H1 (cell line): ENCODE results near the gene GRIA1. TPM values are rescaled to one million over a fixed set of nuclear protein-coding genes. Genes with fewer than 3 reads are reported as not detected.

Experiments
- CTCF ChIA-PET: fragments of 300-600 bp; sonication (Branson Sonifier 250); formaldehyde crosslinking; loops from one replicate; lab custom pipeline; 2021; ENCODE audit not compliant: partially characterized antibody; lab: Charles Lee
- POLR2A ChIA-PET: fragments of 300-600 bp; sonication (Branson Sonifier 250); formaldehyde crosslinking; loops from one replicate; lab custom pipeline; 2021; ENCODE audit warnings: inconsistent platforms; ENCODE audit not compliant: partially characterized antibody; lab: Charles Lee
- DNase-seq, 2 experiments: peaks; one replicate each; pipeline versions ENCODE4 v3.0.0 to v3.0.0-alpha.2; 2010 to 2022; ENCODE audit warnings: low spot score in 2 of 2, low read depth in 1 of 2, mixed read lengths in 1 of 2
- FAIRE-seq: peaks from 2 replicates; lab custom pipeline; 2011; peaks lifted over from hg19 to GRCh38; lab: Jason Lieb, UNC
- H2AFZ ChIP-seq: 2 replicates; pipeline ENCODE4 v1.8.1; 2012; ENCODE audit warnings: low read length, inconsistent platforms
- H2AK5ac ChIP-seq: 2 replicates; pipeline ENCODE4 v1.6.1; 2013; ENCODE audit warnings: low read depth, low read length
- H2BK120ac ChIP-seq: replicated peaks from 2 replicates; pipeline ENCODE3; 2013; ENCODE audit warnings: low read depth, low read length, inconsistent platforms
- H2BK12ac ChIP-seq: 2 replicates; pipeline ENCODE4 v1.6.1; 2013; ENCODE audit warnings: low read depth, low read length
- H2BK15ac ChIP-seq: 2 replicates; pipeline ENCODE4 v1.6.1; 2013; ENCODE audit warnings: low read length
- H2BK20ac ChIP-seq: 2 replicates; pipeline ENCODE4 v1.6.1; 2013; ENCODE audit warnings: low read length
- H2BK5ac ChIP-seq: 2 replicates; pipeline ENCODE4 v1.6.1; 2013; ENCODE audit warnings: low read depth, low read length
- H3K14ac ChIP-seq: 2 replicates; pipeline ENCODE4 v1.6.1; 2013; ENCODE audit warnings: inconsistent platforms; ENCODE audit not compliant: insufficient read length
- H3K18ac ChIP-seq: 2 replicates; pipeline ENCODE4 v1.6.1; 2013; ENCODE audit warnings: low read length; ENCODE audit errors: extremely low read depth
- H3K23ac ChIP-seq: 2 replicates; pipeline ENCODE4 v1.6.1; 2013; ENCODE audit warnings: inconsistent platforms; ENCODE audit not compliant: insufficient read length
- H3K23me2 ChIP-seq: 2 replicates; pipeline ENCODE4 v1.6.1; 2013; ENCODE audit warnings: low read depth, low read length
- H3K27ac ChIP-seq: 2 replicates; pipeline ENCODE4 v1.6.1; 2011; ENCODE audit warnings: low read depth, low read length, inconsistent platforms
- H3K27me3 ChIP-seq, 4 experiments: replicated peaks in 1 of 4; 1 replicate in 1 of 4; 2 replicates in 3 of 4; pipeline versions ENCODE4 v1.6.1 to v1.8.1; 2011 to 2013; ENCODE audit warnings: low read length in 3 of 4, mild to moderate bottlenecking in 3 of 4, inconsistent platforms in 2 of 4, mixed read lengths in 2 of 4, moderate library complexity in 1 of 4; ENCODE audit not compliant: control insufficient read depth in 3 of 4, insufficient read depth in 3 of 4; ENCODE audit errors: extremely low read depth in 1 of 4
- H3K36me3 ChIP-seq, 4 experiments: 2 replicates each; pipeline versions ENCODE4 v1.6.1 to v1.8.1; 2011 to 2013; ENCODE audit warnings: mild to moderate bottlenecking in 4 of 4, low read length in 3 of 4, moderate library complexity in 2 of 4, control low read depth in 1 of 4, inconsistent platforms in 1 of 4; ENCODE audit not compliant: insufficient read depth in 4 of 4, control insufficient read depth in 2 of 4
- H3K4ac ChIP-seq: replicated peaks from 2 replicates; pipeline ENCODE3; 2013; ENCODE audit warnings: low read length, low read depth, mixed read lengths, inconsistent platforms; ENCODE audit not compliant: insufficient read length
- H3K4me1 ChIP-seq, 4 experiments: replicated peaks in 1 of 4; 1 replicate in 1 of 4; 2 replicates in 3 of 4; pipeline versions ENCODE4 v1.6.1 to v1.8.1; 2011 to 2013; ENCODE audit warnings: low read length in 3 of 4, inconsistent platforms in 2 of 4, mixed read lengths in 1 of 4; ENCODE audit not compliant: insufficient read depth in 4 of 4, control insufficient read depth in 3 of 4
- H3K4me2 ChIP-seq, 2 experiments: 2 replicates each; pipeline versions ENCODE4 v1.6.1 to v1.8.1; 2011 to 2013; ENCODE audit warnings: low read depth in 2 of 2, low read length in 2 of 2, control low read depth in 1 of 2, inconsistent platforms in 1 of 2, mild to moderate bottlenecking in 1 of 2; ENCODE audit not compliant: insufficient read depth in 1 of 2
- H3K4me3 ChIP-seq, 4 experiments: fragments of 200-600, 300-600 bp in 1 of 4; sonication (generic), shearing (Covaris generic), sonication (Bioruptor Twin) in 1 of 4; 2 replicates each; pipeline versions ENCODE4 v1.5.1 to v1.8.1; 2011 to 2016; ENCODE audit warnings: low read length in 4 of 4, low read depth in 3 of 4, control low read depth in 2 of 4, inconsistent platforms in 2 of 4, mild to moderate bottlenecking in 2 of 4, mixed read lengths in 1 of 4, moderate library complexity in 1 of 4; ENCODE audit not compliant: insufficient read depth in 2 of 4; ENCODE audit errors: extremely low read depth in 1 of 4
- H3K56ac ChIP-seq: replicated peaks from 2 replicates; pipeline ENCODE3; 2013; ENCODE audit warnings: low read depth, mild to moderate bottlenecking, mixed read lengths, low read length, inconsistent platforms; ENCODE audit not compliant: insufficient read length
- H3K79me1 ChIP-seq: 2 replicates; pipeline ENCODE4 v1.6.1; 2013; ENCODE audit warnings: low read depth, low read length, control low read depth
- H3K79me2 ChIP-seq, 2 experiments: 2 replicates each; pipeline versions ENCODE4 v1.6.1 to v1.8.1; 2012 to 2013; ENCODE audit warnings: low read length in 2 of 2, mild to moderate bottlenecking in 2 of 2, inconsistent platforms in 1 of 2; ENCODE audit not compliant: insufficient read depth in 2 of 2, control insufficient read depth in 1 of 2
- H3K9ac ChIP-seq, 4 experiments: replicated peaks in 1 of 4; 1 replicate in 1 of 4; 2 replicates in 3 of 4; pipeline versions ENCODE4 v1.6.1 to v1.8.1; 2011 to 2013; ENCODE audit warnings: low read depth in 3 of 4, low read length in 3 of 4, control low read depth in 2 of 4, mild to moderate bottlenecking in 2 of 4, moderate library complexity in 2 of 4, inconsistent platforms in 1 of 4; ENCODE audit errors: extremely low read depth in 1 of 4
- H3K9me3 ChIP-seq, 2 experiments: 2 replicates each; pipeline versions ENCODE4 v1.6.1 to v1.8.1; 2012 to 2013; ENCODE audit warnings: mild to moderate bottlenecking in 2 of 2, moderate library complexity in 2 of 2, control low read depth in 1 of 2, inconsistent platforms in 1 of 2, low read depth in 1 of 2, low read length in 1 of 2, mixed read lengths in 1 of 2; ENCODE audit not compliant: insufficient read depth in 2 of 2
- H4K20me1 ChIP-seq, 2 experiments: replicated peaks in 1 of 2; 2 replicates each; pipeline versions ENCODE3 to v1.8.1; 2011 to 2013; ENCODE audit warnings: inconsistent platforms in 2 of 2, low read length in 2 of 2, mild to moderate bottlenecking in 1 of 2; ENCODE audit not compliant: insufficient read depth in 2 of 2, control insufficient read depth in 1 of 2
- H4K5ac ChIP-seq: 2 replicates; pipeline ENCODE4 v1.6.1; 2013; ENCODE audit warnings: low read length, low read depth, mixed read lengths, inconsistent platforms; ENCODE audit not compliant: insufficient read length
- H4K8ac ChIP-seq: 2 replicates; pipeline ENCODE4 v1.8.0; 2013; ENCODE audit warnings: mild to moderate bottlenecking, moderate library complexity, low read length, inconsistent platforms; ENCODE audit not compliant: insufficient read depth; ENCODE audit errors: extremely low read depth
- H4K91ac ChIP-seq: replicated peaks from 2 replicates; pipeline ENCODE3; 2013; ENCODE audit warnings: low read length, mixed read lengths, inconsistent platforms; ENCODE audit not compliant: insufficient read length
- NANOG ChIP-seq: IDR thresholded peaks from 2 replicates; pipeline ENCODE4 v1.6.1; 2011; ENCODE audit warnings: low read length, low read depth, mild to moderate bottlenecking, inconsistent platforms; ENCODE audit not compliant: insufficient read depth, poor library complexity, severe bottlenecking
- USF2 ChIP-seq: IDR thresholded peaks from 2 replicates; pipeline ENCODE4 v1.6.1; 2011; ENCODE audit warnings: low read length, improper control_type of control experiment
- WGBS, 2 experiments: shearing (Covaris generic) in 1 of 2; methylation state at CpG; one replicate each; pipeline versions ENCODE4 v1.1.6 to v1.1.7; 2013 to 2015; ENCODE audit warnings: low lambda C conversion rate in 2 of 2, mixed read lengths in 2 of 2, inconsistent platforms in 1 of 2, low coverage in 1 of 2, missing lambda C conversion rate in 1 of 2; ENCODE audit not compliant: insufficient replicate concordance in 2 of 2, insufficient coverage in 1 of 2, insufficient read length in 1 of 2; ENCODE audit errors: extremely low coverage in 1 of 2, missing lambda C conversion rate in 1 of 2; 5-methylcytosine and 5-hydroxymethylcytosine counted together
- polyA plus RNA-seq, 7 experiments: library from polyadenylated mRNA; depleted of rRNA in 3 of 7; stranded (reverse) in 5 of 7; unstranded in 2 of 7; fragments of >200 nt in 5 of 7; fragments of 200-250 nt in 2 of 7; gene quantifications; 1 replicate in 5 of 7; 2 replicates in 1 of 7; 4 replicates in 1 of 7; pipeline versions ENCODE4 v1.2.1 to v1.2.3, GENCODE V29; 2011 to 2013; ENCODE audit warnings: missing spikeins in 2 of 7, mixed read lengths in 2 of 7
- total RNA-seq: library from RNA; stranded (reverse); fragmentation: NEBNext Ultra II Directional; extraction: Animal tissue kit (Norgen Biotek cat#: 25700); gene quantifications from 2 replicates; pipeline ENCODE4 v1.2.1, GENCODE V29; 2021

Gene GRIA1
- total and polyA plus RNA-seq, 2 of the 8 experiments (the other 6 are each of a cell fraction or from before 2014, with no cell fraction given): 0.97 to 2.5 TPM

DNA sequence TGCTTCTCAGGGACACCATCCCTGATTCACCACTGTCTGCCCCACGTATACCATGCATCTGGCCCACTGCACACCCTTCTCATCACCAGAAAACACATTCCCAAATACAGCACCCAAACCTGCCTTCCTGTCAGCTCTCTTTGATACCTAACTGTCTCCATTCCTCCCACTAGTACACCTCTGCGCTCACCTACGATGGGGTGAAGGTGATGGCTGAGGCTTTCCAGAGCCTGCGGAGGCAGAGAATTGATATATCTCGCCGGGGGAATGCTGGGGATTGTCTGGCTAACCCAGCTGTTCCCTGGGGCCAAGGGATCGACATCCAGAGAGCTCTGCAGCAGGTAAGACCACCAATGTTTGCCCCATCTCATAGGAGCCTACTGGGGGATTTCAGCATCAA is 186.4 kb downstream of the GRIA1 start:
- CTCF ChIA-PET: interaction anchor here (0.7 to 2.8 kb wide), 2 partner anchors 14 to 150 kb away, joined by 3 to 10 read pairs; no protein-coding TSS in a partner anchor
- Histone ChIP-seq H3K27me3 (no peaks in the 10 kb centered on the region), H3K23ac (no peak overlapping the region), H4K5ac (no peak overlapping the region), H2BK120ac (no peak overlapping the region), H2BK20ac (no peak overlapping the region), H3K4me3 (no peak overlapping the region), H3K9ac (no peak overlapping the region), H2BK5ac (no peak overlapping the region), H3K23me2 (no peaks in the 10 kb centered on the region), H2BK12ac (no peak overlapping the region), H2BK15ac (no peak overlapping the region), H3K14ac (no peak overlapping the region), H2AK5ac (no peak overlapping the region), H3K4me1 (no peaks in the 10 kb centered on the region), H3K9me3 (no peaks in the 10 kb centered on the region), H3K4ac (no peak overlapping the region), H3K36me3 (no peaks in the 10 kb centered on the region), H2AFZ (no peak overlapping the region), H3K79me2 (no peaks in the 10 kb centered on the region), H4K20me1 (no peaks in the 10 kb centered on the region), H4K8ac (no peak overlapping the region), H4K91ac (no peak overlapping the region), H3K18ac (no peak overlapping the region), H3K56ac (no peak overlapping the region), H3K4me2 (no peak overlapping the region), H3K27ac (no peak overlapping the region), H3K79me1 (no peaks in the 10 kb centered on the region)
- no peak for DNase-seq
- WGBS, 2 experiments: 92% methylated on average over 7 of the region's 7 CpGs; no CpG with 5 or more reads in 1 of the 2 experiments
- FAIRE-seq: no peak
- POLR2A ChIA-PET: no interaction called here
- TF ChIP-seq USF2 (no peak), NANOG (no peak)
